PFSK-1 (cell line): Measurements from ENCODE around the gene RPRD1B.

Experiments used
- FOXP2 ChIP-seq: optimal IDR thresholded peaks from 2 replicates; pipeline ENCODE3; 2011; ENCODE audit warnings: borderline replicate concordance, control low read depth, inconsistent platforms; ENCODE audit not compliant: insufficient read depth; ENCODE audit errors: extremely low read length, extremely low read depth
- POLR2AphosphoS5 ChIP-seq: IDR thresholded peaks from 2 replicates; pipeline ENCODE4 v1.6.1; 2012; ENCODE audit warnings: low read depth, mild to moderate bottlenecking, control low read depth, low read length, moderate library complexity
- REST ChIP-seq, 2 experiments: IDR thresholded peaks; 2 replicates each; pipeline versions ENCODE4 v1.6.1 to v1.8.0; 2011 to 2012; ENCODE audit warnings: low read depth in 2 of 2, low read length in 2 of 2, control low read depth in 1 of 2, inconsistent platforms in 1 of 2, mild to moderate bottlenecking in 1 of 2, moderate library complexity in 1 of 2; ENCODE audit not compliant: insufficient read depth in 1 of 2
- SIN3A ChIP-seq: IDR thresholded peaks from 2 replicates; pipeline ENCODE4 v1.6.1; 2012; ENCODE audit warnings: mild to moderate bottlenecking, low read length, moderate library complexity, borderline replicate concordance; ENCODE audit not compliant: insufficient read depth
- TAF1 ChIP-seq: IDR thresholded peaks from 2 replicates; pipeline ENCODE4 v1.6.1; 2012; ENCODE audit warnings: low read length, control low read depth, borderline replicate concordance; ENCODE audit not compliant: insufficient read depth

GRCh38 chr20:38060536-38060935 lies 27.0 kb downstream of the RPRD1B start:
- TF ChIP-seq POLR2AphosphoS5, result no peak
- TF ChIP-seq REST (IDR thresholded peaks at IDR 0.05; ENCODE audit: insufficient read depth in 1 of 2, low read depth in 2 of 2, low read length in 2 of 2), result no peak
- no peak for TF ChIP-seq TAF1
- TF ChIP-seq SIN3A, result no peak
- no peak for TF ChIP-seq FOXP2
